Measurements from ENCODE around the gene PSEN2. TPM values are rescaled to one million over a fixed set of nuclear protein-coding genes. Genes with fewer than 3 reads are reported as not detected.

Gene PSEN2
- total and polyA plus RNA-seq, 2 of the 8 experiments (the other 6 are each of a cell fraction or from before 2014, with no cell fraction given): 22.9 to 29.0 TPM

- TF ChIP-seq TAF7 (optimal IDR thresholded peaks at IDR 0.05; ENCODE audit: borderline replicate concordance, low read depth, low read length) (no peak), TEAD4 (IDR thresholded peaks at IDR 0.05; ENCODE audit: low read depth, low read length) (no peak), SIX5 (IDR thresholded peaks at IDR 0.05; ENCODE audit: low read depth, low read length) (no peak), TAF1 (IDR thresholded peaks at IDR 0.05; ENCODE audit: low read depth, low read length) (no peak), JUND (IDR thresholded peaks at IDR 0.05; ENCODE audit: low read length) (no peak)
These were observed 72.0 kb downstream of the PSEN2 start (continued) for GRCh38 chr1:226942392-226942791.
